Astrocyte of the spinal cord (primary cell): ENCODE measurements around the gene PDE5A.

Experiments used
- DNase-seq: peaks from one replicate; pipeline ENCODE4 v3.0.0; 2011; ENCODE audit warnings: low read depth, low spot score
- H3K4me3 ChIP-seq: 2 replicates; pipeline ENCODE4 v1.5.1; 2011; ENCODE audit warnings: low read depth, mild to moderate bottlenecking, low read length, moderate library complexity
- in situ Hi-C: cut with HindIII; loops from 2 replicates; pipeline ENCODE4 v1.10.0; 2017; ENCODE audit warnings: low sequenced_read_pairs
- TF ChIP-seq, protein P1 (sequence below): IDR thresholded peaks from 2 replicates; pipeline ENCODE4 v1.5.1; 2012; ENCODE audit warnings: low read depth, mild to moderate bottlenecking, low read length, inconsistent platforms

PDE5A gene

GRCh38 chr4:119525005-119525749 lies 103.4 kb downstream of the PDE5A start:
- in situ Hi-C loops, result no loop called here
- H3K4me3 ChIP-seq, result peak overlapping the region; percentile 4
- TF ChIP-seq, protein P1, sequence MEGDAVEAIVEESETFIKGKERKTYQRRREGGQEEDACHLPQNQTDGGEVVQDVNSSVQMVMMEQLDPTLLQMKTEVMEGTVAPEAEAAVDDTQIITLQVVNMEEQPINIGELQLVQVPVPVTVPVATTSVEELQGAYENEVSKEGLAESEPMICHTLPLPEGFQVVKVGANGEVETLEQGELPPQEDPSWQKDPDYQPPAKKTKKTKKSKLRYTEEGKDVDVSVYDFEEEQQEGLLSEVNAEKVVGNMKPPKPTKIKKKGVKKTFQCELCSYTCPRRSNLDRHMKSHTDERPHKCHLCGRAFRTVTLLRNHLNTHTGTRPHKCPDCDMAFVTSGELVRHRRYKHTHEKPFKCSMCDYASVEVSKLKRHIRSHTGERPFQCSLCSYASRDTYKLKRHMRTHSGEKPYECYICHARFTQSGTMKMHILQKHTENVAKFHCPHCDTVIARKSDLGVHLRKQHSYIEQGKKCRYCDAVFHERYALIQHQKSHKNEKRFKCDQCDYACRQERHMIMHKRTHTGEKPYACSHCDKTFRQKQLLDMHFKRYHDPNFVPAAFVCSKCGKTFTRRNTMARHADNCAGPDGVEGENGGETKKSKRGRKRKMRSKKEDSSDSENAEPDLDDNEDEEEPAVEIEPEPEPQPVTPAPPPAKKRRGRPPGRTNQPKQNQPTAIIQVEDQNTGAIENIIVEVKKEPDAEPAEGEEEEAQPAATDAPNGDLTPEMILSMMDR, result no peak
- DNase-seq, result peak; percentile 80

GRCh38 chr4:119523399-119523798 lies 105.2 kb downstream of the PDE5A start:
- in situ Hi-C loops, result no loop called here
- H3K4me3 ChIP-seq, result no peak overlapping the region
- DNase-seq, result no peak
- TF ChIP-seq, protein P1, result no peak

GRCh38 chr4:119521268-119521667 lies 107.3 kb downstream of the PDE5A start:
- DNase-seq, result no peak
- H3K4me3 ChIP-seq, result no peak overlapping the region
- in situ Hi-C loops, result no loop called here
- TF ChIP-seq, protein P1, result no peak

DNA sequence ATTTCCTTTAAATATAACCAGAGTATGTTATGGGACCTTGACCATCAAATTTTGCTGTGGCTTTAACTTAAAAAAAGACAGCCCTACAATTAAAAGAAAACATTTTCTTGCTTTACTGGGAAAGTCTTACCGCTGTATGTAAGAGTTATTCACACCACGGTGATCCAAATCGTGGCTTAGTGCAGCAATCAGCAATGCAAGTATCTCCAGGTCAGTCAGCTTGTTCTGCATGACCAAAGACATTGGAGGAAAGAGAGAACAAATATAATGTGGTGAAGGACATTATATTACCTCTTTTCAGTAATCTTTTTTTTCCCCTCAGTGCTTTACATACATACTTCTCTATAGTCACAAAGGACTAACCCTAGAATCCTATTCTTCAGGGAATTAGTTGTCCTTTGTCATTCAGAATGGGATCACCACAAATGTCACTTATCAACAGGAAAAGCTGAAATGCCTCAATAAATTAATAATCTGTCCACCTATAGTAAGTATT lies 109.6 kb downstream of the PDE5A start:
- no peak for DNase-seq
- TF ChIP-seq, protein P1, result no peak
- H3K4me3 ChIP-seq, result no peak overlapping the region
- in situ Hi-C loops, result no loop called here

DNA sequence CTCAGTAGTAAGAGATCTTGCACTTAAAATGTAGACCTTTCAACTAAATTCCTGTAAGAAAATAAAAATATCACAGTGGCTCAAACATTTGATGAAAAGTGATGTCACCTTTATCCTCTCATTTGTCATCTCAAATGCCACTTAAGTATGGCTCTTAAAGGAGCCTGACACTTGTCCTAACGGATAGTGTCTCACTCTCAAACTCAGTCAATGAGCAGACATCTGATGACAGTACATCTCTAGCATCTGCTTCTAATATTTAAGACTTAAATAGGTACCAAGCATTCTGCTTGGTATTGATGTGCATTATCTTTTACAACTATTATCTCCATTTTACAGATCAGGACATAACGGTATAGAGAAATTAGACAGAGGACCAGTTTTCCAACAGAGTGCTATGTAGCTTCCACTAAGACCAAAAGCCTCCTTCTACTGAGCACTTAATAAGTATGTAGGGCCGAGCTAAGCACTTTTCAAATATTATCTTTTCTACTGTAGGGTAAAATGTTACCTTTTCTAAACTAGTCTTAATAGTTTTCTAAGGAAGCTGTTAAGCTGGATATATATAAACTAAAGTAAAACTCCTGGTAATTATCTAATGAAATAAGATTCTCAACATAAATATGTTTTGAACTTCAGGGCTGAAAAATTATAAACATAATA lies 110.2 kb downstream of the PDE5A start:
- TF ChIP-seq, protein P1, result no peak
- in situ Hi-C loops, result no loop called here

GRCh38 chr4:119517361-119518229 lies 111.0 kb downstream of the PDE5A start:
- TF ChIP-seq, protein P1, result no peak
- H3K4me3 ChIP-seq, result no peak overlapping the region
- DNase-seq, result no peak
- in situ Hi-C loops, result no loop called here

More for the DNA sequence above, 110.2 kb downstream of the PDE5A start:
- no peak for DNase-seq
- H3K4me3 ChIP-seq, result no peak overlapping the region
